Osteoblast (primary cell): ENCODE measurements around the gene NGEF. TPM values are rescaled to one million over a fixed set of nuclear protein-coding genes. Genes with fewer than 3 reads are reported as not detected.

Experiments
- DNase-seq: peaks from one replicate; pipeline ENCODE4 v3.0.0; 2011; ENCODE audit warnings: low spot score, mixed read lengths; ENCODE audit not compliant: insufficient read length; ENCODE audit errors: missing footprints
- H2AFZ ChIP-seq: 2 replicates; pipeline ENCODE4 v1.6.0; 2011; ENCODE audit warnings: mild to moderate bottlenecking, low read length
- H3K27ac ChIP-seq: 2 replicates; pipeline ENCODE4 v1.5.1; 2011; ENCODE audit warnings: mild to moderate bottlenecking, low read depth, low read length, moderate library complexity
- H3K27me3 ChIP-seq: 2 replicates; pipeline ENCODE4 v1.6.0; 2012; ENCODE audit warnings: mild to moderate bottlenecking, control low read depth, inconsistent platforms, low read length, moderate library complexity; ENCODE audit not compliant: insufficient read depth
- H3K36me3 ChIP-seq: 2 replicates; pipeline ENCODE4 v1.5.1; 2011; ENCODE audit warnings: mild to moderate bottlenecking, low read length, control low read depth, moderate library complexity; ENCODE audit not compliant: insufficient read depth
- H3K4me1 ChIP-seq: 2 replicates; pipeline ENCODE4 v1.5.1; 2011; ENCODE audit warnings: mild to moderate bottlenecking, low read length, control low read depth, moderate library complexity; ENCODE audit not compliant: insufficient read depth
- H3K4me2 ChIP-seq: 2 replicates; pipeline ENCODE4 v1.6.0; 2011; ENCODE audit warnings: mild to moderate bottlenecking, low read length; ENCODE audit not compliant: insufficient read depth
- H3K4me3 ChIP-seq: fragments of 200-600 bp; sonication (generic); 3 replicates; pipeline ENCODE4 v1.5.1; 2012; ENCODE audit warnings: mild to moderate bottlenecking, low read length, inconsistent platforms; ENCODE audit not compliant: insufficient read depth
- H3K79me2 ChIP-seq: 2 replicates; pipeline ENCODE4 v1.6.0; 2012; ENCODE audit warnings: mild to moderate bottlenecking, low read length, control low read depth, inconsistent platforms; ENCODE audit not compliant: insufficient read depth
- H3K9me3 ChIP-seq: 2 replicates; pipeline ENCODE4 v1.5.1; 2011; ENCODE audit warnings: low read depth, low read length, control low read depth
- H4K20me1 ChIP-seq: 2 replicates; pipeline ENCODE4 v1.6.0; 2012; ENCODE audit warnings: mild to moderate bottlenecking, low read length, control low read depth; ENCODE audit not compliant: insufficient read depth
- total RNA-seq: library from RNA; depleted of rRNA; stranded (reverse); fragments of >200 nt; gene quantifications from 2 replicates; pipeline ENCODE4 v1.2.3, GENCODE V29; 2012
- TF ChIP-seq, protein P1 (sequence below): IDR thresholded peaks from 2 replicates; pipeline ENCODE4 v1.5.1; 2011; ENCODE audit warnings: mild to moderate bottlenecking, low read depth, low read length, moderate library complexity; ENCODE audit errors: extremely low read depth

Gene NGEF
- total RNA-seq, 1 donor = not detected

DNA sequence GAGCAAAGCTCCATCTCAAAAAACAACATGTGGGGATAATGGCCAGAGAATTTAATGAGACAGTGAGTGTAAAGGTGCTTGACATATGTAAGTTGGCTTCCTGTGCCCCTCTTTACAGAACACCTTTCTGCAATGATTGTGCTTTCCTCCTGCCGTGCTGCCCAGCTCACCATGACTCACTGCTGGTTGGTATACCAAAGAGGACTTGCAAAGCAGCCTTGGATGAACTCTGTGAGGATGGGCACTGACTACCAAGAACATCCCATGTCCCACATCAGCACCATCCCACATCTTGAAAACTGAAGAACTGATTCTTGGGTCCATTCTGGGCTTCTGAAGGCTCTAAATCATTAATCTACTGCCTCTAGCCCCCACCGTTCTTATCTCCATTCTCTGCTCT, 52.2 kb downstream of the NGEF start:
- H3K4me2 ChIP-seq = no peak overlapping the region
- H3K4me1 ChIP-seq = no peaks in the 10 kb centered on the region
- no peak overlapping the region for H3K4me3 ChIP-seq
- H4K20me1 ChIP-seq = no peaks in the 10 kb centered on the region
- H3K79me2 ChIP-seq = no peaks in the 10 kb centered on the region
- H3K27ac ChIP-seq = no peak overlapping the region
- no peak overlapping the region for H2AFZ ChIP-seq
- TF ChIP-seq, protein P1, sequence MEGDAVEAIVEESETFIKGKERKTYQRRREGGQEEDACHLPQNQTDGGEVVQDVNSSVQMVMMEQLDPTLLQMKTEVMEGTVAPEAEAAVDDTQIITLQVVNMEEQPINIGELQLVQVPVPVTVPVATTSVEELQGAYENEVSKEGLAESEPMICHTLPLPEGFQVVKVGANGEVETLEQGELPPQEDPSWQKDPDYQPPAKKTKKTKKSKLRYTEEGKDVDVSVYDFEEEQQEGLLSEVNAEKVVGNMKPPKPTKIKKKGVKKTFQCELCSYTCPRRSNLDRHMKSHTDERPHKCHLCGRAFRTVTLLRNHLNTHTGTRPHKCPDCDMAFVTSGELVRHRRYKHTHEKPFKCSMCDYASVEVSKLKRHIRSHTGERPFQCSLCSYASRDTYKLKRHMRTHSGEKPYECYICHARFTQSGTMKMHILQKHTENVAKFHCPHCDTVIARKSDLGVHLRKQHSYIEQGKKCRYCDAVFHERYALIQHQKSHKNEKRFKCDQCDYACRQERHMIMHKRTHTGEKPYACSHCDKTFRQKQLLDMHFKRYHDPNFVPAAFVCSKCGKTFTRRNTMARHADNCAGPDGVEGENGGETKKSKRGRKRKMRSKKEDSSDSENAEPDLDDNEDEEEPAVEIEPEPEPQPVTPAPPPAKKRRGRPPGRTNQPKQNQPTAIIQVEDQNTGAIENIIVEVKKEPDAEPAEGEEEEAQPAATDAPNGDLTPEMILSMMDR = no peak
- no peak for DNase-seq
- H3K36me3 ChIP-seq = no peaks in the 10 kb centered on the region
- H3K27me3 ChIP-seq = peaks cover 3% of the 10 kb centered on the region
- peaks cover 2% of the 10 kb centered on the region for H3K9me3 ChIP-seq

DNA sequence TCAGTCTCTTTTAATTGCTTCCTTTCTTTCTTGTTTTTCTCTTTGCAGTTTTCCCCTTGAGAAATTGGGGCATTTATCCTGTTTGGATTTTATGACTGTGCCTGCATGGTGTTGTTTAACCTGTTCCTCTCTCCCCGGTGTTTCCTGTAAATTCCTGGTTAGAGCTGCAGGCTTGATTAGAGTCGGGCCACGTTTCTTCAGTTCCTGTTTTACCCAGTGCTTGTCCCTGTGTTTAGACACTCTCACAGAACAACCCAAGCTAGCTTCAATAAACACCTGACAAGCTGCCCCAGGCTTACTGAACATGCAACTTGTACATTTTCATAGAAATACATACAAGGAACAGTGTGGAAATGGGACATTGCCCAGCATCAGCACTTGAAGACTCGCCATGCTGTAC, 53.9 kb downstream of the NGEF start:
- TF ChIP-seq, protein P1 = no peak
- H3K9me3 ChIP-seq = peaks cover 2% of the 10 kb centered on the region
- no peak overlapping the region for H2AFZ ChIP-seq
- no peaks in the 10 kb centered on the region for H3K36me3 ChIP-seq
- no peak overlapping the region for H3K27ac ChIP-seq
- no peaks in the 10 kb centered on the region for H3K79me2 ChIP-seq
- no peaks in the 10 kb centered on the region for H4K20me1 ChIP-seq
- no peak overlapping the region for H3K4me2 ChIP-seq
- peaks cover 3% of the 10 kb centered on the region for H3K27me3 ChIP-seq
- DNase-seq = no peak
- H3K4me1 ChIP-seq = no peaks in the 10 kb centered on the region
- no peak overlapping the region for H3K4me3 ChIP-seq

DNA sequence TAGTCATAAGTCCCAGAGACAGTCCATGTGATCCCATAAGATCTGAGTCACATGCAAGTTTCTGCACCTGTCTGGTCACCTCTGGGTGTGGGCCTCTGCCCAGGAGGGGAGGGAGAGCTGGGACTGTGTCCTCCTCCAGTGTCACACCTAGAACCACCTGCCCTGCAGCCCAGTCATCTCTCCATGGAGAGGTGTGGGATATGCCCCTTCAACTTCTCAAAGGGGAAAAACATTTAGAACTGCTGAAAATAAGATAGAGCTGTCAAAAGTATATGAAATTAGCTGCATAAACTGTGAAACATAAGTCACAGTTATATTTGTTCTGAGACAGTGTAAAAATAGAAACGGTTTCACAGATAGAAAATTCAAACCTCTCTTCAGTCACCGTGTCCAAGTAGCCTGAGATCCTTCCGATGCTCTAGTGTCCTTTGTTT, 55.4 kb downstream of the NGEF start:
- Histone ChIP-seq H3K9me3 (peaks cover 2% of the 10 kb centered on the region), H2AFZ (no peak overlapping the region), H3K36me3 (no peaks in the 10 kb centered on the region), H3K27me3 (peaks cover 3% of the 10 kb centered on the region), H3K27ac (no peak overlapping the region), H3K4me2 (no peak overlapping the region), H4K20me1 (no peaks in the 10 kb centered on the region), H3K4me1 (no peaks in the 10 kb centered on the region), H3K79me2 (no peaks in the 10 kb centered on the region), H3K4me3 (no peak overlapping the region)
- TF ChIP-seq, protein P1 = no peak
- DNase-seq = no peak

DNA sequence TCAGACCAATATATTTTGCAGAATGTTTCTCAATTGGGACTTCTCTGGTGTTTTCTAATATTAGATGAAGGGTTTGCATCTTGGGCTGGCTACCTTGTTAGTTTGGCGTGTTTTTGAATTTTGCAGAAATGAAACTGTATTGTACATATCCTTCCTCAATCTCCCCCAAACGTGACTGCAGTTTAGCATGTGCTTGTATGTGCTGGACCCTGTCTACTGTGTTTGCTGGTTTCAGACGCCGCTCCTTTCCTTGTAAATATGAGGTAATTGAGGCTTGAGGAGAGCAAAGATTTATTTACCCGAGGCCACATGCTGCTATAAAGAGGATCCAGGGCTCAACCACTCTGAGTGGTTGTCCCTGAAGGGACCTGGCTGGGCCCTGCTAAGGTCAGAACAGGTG, 57.2 kb downstream of the NGEF start:
- H3K27me3 ChIP-seq = peaks cover 3% of the 10 kb centered on the region
- TF ChIP-seq, protein P1 = no peak
- no peak overlapping the region for H3K4me3 ChIP-seq
- no peaks in the 10 kb centered on the region for H3K9me3 ChIP-seq
- no peaks in the 10 kb centered on the region for H3K79me2 ChIP-seq
- H3K27ac ChIP-seq = no peak overlapping the region
- DNase-seq = no peak
- H3K36me3 ChIP-seq = no peaks in the 10 kb centered on the region
- no peak overlapping the region for H2AFZ ChIP-seq
- H4K20me1 ChIP-seq = no peaks in the 10 kb centered on the region
- H3K4me2 ChIP-seq = no peak overlapping the region
- no peaks in the 10 kb centered on the region for H3K4me1 ChIP-seq
